NCI-H2196 treated with DMSO at 0.1 percent for 48 hours (cell line): Measurements from ENCODE around the gene CEACAM3.

ENCODE experiments used
- DNase-seq: peaks from one replicate; lab custom pipeline; 2025; ENCODE audit not compliant: unreplicated experiment; lab: John Stamatoyannopoulos, UW

Gene CEACAM3

DNA sequence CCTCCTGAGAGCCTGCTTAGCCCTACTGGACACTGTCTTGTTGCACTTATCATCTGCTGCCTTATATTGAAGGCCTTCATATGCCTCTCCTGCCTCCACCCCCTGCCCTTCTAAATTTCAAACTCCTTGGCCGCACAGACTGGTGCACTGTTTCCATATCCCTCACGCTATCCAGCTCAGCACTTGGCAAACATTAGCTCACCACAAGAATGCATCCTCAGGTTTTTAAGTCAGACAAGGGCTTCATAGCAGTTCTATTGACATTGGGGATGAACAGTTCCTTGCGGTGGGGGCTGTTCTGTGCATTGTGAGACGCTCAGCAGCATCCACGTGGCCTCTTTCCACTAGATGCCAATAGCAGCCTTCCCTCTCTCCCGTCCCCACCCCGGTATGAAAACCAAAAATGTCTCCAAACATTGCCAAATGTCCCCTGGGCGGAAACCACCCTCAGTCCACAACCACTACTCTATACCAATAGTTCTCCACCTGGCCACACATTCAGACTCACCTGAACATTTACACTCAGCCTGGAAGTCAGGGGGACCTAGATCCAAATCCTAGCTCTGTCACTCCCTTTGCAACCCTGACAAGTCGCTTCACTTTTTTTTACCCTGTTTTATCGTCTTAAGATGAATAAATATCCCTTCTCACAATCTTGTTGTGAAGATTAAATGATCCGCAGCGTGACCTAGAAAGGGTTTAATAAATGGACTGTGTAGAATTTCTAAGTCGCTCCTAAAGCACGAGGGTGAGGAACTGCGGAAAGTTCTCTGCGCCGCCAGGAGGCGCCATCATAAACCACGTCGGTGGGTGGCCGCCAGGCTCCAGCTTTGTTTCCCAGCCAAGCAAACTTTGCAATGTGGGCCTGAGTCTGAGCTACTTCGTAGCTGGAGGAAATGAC is 3.6 kb upstream of the CEACAM3 start:
- peak; percentile 88 for DNase-seq

GRCh38 chr19:41793414-41793727 is 3.0 kb upstream of the CEACAM3 start:
- no peak for DNase-seq

- peak; percentile 21 for DNase-seq
These were observed 1.3 kb upstream of the CEACAM3 start for GRCh38 chr19:41795031-41795461.

DNA sequence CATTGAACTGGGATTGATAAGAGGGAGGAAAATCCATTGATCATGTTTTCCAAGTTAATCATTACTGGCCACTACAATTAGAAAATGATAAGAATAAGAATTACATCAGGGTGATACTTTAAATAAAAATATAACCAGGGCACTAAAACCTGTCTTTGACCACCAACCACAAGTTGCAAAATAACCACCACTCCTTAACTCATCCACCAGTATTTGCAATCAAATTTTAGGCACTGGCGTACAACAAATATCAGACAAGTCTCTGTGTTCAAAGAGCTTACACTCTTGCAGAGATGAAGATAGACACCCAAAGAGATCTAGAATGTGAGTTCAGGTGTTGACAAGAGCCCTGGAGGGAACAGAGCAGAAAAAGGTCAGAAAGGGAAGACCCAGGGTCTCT is 514 bp downstream of the CEACAM3 start:
- DNase-seq = no peak

GRCh38 chr19:41799444-41800000 is 3.1 kb downstream of the CEACAM3 start:
- DNase-seq = peak; percentile 20

- DNase-seq = no peak
These were observed 4.6 kb downstream of the CEACAM3 start for GRCh38 chr19:41801031-41801430.

- no peak for DNase-seq
These were observed 5.4 kb downstream of the CEACAM3 start for GRCh38 chr19:41801792-41802211.

GRCh38 chr19:41802770-41803169 is 6.4 kb downstream of the CEACAM3 start:
- no peak for DNase-seq

DNA sequence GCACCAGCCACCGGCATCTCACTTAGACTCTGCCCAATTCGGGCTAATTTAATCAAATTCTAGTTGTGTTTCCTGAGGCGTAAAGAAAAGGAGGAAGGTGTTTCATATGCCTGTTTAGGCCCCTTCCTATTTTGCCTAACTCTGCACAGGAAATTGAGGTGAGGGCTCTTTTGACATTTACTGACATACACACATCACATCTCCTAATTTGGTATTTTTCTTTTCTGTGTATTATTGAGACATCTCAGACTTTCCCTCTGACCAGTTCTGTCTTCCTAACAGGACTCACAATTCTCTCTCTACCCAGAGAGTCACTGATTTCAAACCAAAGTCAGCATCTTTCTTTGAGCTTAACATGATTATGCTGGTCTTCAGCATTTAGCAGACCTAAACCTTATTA is 7.9 kb downstream of the CEACAM3 start:
- no peak for DNase-seq

- DNase-seq = no peak
These were observed 10.8 kb downstream of the CEACAM3 start for GRCh38 chr19:41807176-41807575.

DNA sequence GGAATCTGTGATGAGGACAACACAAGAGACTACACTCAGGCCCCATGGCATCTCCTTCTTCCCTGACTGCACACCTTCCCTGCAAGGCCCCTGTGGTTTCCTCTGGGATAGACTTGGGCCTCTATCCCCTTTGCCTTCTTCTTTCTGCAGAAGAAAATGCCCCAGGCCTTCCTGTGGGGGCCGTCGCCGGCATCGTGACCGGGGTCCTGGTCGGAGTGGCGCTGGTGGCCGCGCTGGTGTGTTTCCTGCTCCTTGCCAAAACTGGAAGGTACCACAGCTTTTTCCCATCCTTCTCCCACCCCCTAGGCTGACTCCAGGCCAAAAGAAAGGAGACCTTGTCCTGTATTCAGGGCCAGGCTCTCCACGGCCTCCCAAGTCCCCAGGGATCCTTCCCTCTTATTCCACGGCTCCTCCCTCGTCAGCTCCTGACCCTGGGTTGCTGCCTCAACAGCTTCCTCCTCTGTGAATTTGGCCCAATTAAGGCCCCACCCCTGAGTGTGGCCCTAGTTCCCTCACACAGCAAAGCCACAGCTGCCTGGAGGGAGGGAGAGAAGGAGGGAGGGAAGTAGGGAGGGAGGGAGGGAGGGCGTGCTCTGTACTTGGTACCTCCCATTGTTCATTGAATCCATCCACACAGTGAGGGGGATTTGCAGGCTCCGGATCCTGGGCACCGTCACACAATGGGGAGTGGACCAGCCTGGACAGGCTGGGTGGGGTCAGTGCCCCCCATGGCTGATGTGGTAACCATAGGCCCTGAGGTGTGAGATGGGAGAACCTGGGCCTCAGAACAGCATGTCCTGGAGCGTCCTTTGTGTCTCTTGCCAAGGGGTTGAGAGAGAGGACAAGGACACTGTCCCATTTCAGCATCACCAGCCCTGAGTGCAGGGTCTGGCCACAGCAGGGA is 12.5 kb downstream of the CEACAM3 start:
- DNase-seq = no peak

DNA sequence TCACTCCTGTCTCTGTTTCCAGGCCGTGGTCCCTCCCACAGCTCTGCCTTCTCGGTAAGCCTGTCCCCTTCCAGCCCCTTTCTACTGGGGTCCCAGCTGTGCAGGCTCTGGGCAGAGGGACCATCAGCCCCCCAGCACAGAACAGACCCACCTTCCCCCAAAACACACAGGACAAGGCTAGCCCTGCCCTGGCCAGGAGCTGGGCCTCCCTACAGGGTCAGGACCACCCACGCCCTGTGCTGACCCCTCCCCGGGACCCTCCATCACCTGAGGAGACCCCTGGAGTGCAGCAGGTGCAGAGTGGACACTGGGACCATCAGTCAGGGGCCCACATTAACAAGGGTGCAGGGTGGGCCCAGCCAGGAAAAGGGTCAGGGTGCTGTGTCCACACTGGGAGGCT is 13.9 kb downstream of the CEACAM3 start:
- DNase-seq = no peak

DNA sequence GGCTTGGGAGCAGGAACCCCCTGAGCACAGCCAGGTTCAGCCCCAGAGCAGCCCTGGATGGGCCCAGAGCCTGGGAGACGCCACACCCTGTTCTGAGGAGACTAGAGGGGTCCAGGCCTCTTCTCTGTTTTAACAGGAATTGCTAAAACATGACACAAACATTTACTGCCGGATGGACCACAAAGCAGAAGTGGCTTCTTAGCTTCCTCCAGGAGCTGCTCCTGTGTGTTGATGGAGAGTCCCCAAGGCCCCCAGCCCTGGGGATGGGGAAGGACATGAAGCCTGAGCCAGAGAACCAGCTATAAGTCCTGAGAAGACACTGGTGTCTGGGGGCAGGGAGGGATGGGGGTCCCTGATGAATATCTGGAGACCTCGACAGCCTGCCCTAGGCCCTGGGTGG is 14.6 kb downstream of the CEACAM3 start:
- no peak for DNase-seq

GRCh38 chr19:41811981-41812380 is 15.6 kb downstream of the CEACAM3 start:
- DNase-seq = no peak

GRCh38 chr19:41813911-41814310 is 17.5 kb downstream of the CEACAM3 start:
- no peak for DNase-seq

GRCh38 chr19:41815301-41815700 is 18.9 kb downstream of the CEACAM3 start:
- DNase-seq = no peak

DNA sequence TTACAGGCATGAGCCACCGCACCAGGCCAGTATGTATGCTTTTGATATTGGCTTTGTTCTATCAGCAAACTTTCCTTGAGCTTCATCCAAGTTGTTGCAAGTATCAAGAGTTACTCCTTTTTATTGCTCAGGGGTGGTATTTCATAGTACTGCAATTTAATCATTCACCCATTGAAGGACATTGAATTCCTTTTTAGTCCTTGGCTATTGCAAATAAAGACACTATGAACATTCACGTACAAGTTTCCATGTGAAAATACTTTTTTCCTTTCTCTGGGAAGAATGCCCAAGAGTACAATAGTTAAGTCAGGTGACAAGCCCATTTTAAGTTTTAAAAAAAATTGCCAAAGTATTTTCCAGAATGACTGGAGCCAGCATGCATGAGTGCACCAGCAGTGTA is 20.4 kb downstream of the CEACAM3 start:
- no peak for DNase-seq

DNA sequence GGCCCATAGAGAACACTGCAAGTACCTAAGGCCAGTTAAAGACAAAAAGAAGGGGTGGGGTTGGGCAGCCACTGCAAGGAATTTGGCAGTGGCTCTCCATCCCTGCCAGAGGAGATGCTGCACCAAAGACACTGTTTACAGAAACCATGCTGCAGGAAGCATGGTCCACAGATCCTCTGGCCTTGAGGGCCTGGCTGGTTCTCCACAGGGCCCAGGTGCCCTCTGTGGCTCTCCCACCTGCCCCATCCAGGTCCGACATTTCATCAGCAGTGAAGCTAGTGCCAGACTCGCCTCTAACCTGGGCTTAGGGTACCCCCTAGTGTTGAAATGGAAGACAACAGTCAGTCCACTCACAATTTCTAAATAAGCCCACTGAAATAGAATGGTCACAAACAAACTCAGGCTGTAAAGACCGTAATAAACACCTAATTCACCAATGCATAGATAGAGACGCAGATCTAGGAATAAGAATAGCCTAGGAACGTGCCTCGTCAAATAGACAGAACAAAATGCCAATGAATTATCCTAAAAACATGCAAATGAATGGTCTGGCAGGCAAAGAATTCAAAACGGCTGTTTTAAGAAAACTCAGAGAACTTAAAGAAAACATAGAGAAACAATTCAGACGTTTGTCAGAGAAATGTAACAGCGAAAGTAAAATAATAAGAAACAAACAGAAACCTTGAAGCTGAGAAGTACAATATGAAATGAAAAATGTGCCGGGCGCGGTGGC is 24.8 kb downstream of the CEACAM3 start:
- peak; percentile 67 for DNase-seq

DNA sequence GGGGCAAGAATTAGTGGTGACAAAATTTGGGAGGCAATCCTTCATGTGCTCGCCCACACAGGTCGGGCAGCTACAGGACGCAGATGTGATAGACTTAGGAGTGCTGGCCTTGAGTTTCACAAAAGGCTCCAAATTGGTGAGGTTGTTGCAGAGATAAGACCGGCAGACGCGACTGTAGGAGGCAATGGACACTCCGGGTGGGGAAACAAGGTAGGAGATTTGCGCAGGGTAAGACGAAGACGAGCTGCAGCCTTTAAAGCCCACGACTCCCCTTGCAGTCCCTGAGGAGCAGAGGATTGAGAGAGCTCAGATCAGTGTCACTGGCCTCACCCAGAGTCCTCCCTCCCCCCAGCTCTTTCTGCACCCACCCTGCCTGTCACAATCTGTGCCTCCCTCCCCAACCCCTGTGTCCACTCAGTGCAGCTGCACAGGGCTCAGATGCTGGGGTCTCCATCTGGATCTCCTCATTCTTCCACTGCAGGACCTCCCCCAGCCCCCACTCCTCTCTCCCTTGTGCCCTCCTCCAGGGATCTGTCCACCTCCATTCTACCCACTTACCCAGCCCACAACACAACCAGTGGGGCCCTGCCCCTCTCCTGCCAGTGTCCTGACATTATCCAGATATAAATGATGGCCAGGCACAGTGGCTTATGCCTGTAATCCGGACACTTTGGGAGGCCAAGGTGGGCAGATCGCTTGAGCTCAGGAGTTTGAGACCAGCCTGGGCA is 41.8 kb downstream of the CEACAM3 start:
- DNase-seq = no peak

- DNase-seq = no peak
These were observed 42.8 kb downstream of the CEACAM3 start for GRCh38 chr19:41839211-41839610.
